GM18867 (cell line): Measurements from ENCODE around the gene ARL5B.

Experiments used
- ATAC-seq: cut with Tn5 transposase; IDR thresholded peaks from one replicate; pipeline ENCODE4 v1.9.1; 2021; ENCODE audit warnings: mild to moderate bottlenecking, moderate library complexity; ENCODE audit not compliant: unreplicated experiment

ARL5B gene

DNA sequence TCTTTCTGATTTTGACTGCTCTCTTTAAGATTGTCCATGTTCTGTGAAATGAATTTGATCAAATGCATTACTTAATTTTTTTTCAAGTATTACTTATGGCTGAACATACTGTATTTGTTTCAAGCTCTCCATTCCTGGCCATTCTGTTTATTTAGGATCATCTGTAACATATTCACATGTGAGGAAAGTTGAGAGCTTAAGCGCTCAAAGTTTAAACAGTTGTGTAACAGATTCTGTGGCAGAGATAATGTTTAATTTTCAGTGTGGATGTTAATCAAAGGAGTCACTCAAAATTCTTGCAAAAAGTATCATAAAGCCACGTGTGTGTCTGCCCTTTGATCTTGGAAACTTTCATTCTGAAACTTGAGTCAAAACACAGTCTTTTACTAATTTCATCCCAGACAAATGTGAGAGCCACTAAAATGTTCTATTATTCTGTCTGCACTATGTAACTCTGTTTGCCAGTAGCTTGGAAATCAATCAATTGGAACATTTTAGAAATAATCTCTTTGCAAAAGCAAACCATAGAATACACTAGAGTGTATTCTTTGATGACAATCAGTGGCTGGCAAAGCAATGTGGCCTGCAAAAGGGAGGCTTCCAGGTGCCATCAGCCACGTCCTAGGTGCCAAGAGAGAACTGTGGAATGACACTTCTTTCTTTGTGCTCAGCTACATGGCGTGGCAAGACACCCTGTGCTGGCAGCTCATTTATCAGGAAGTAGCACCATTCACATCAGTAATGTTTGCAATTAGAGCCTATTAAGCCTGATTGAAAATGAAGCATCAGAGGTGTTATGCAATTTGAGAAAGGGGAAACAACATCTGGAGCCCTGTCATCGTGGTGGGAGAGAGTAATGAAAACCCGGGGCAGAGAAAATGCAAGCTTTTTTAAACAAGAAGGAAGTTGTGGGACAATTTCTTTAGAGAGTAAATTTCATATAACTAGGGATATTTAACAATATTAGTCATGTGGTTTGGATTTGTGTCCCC, 40.9 kb downstream of the ARL5B start:
- no peak for ATAC-seq

DNA sequence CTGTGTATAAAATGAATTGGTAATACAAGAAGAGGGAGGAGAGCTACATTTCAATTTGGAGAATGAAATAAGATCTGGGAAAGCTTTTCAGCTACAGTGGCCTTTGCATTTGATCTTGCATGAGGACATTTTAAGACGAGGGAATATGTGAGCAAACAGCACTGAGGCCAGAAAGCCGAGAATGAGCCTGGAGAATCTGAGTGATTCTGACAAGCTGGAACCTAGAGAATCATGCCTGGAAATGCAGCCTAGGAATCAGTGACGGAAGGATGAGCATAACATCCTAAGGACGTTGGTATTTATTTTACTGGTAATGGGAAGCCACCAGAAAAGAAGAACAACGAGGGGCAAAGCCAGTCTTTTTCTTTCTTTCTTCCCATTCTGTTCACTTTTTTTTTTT, 44.3 kb downstream of the ARL5B start:
- ATAC-seq, result no peak

DNA sequence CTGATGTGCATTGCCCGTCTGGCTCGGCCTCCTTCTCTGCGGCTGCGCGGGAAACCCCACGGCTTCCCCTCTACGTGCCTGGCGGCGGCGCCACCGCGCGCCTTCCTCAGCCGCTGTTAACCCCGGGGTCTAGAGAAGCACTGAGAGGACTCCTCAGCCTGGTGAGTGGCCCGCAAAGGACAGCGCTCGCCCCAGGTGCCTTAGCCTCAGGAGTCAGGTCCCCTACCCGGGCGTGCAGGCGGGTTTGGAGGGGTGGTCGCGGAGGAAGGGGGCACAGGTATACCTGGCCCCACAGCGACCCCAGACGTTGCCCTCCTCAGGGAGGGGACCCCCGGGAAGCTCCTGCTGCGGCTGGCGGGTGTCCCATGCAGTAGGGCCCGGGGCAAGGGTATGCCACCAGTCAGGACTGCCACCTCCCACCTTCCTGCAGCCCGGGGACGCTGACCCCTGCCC, 51.0 kb downstream of the ARL5B start:
- no peak for ATAC-seq

DNA sequence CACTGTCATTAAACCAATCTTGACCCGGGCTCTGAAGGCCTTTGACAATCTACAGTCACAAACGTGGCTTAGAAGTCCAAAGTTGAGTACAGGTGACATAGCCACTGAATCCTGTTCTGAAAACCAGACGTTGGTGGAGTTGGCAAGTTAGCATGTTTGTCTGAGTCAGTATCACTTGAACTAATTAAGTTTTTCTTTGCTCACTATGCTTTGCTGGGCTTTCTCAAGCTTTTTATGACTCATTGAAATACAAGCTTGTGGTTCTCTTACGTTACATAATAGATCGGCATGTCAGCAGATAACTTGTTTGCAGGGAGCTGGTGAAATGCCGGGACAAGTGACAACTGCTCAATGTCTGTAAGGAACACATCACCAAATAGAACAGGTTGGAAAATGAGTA, 53.8 kb downstream of the ARL5B start:
- ATAC-seq, result no peak

DNA sequence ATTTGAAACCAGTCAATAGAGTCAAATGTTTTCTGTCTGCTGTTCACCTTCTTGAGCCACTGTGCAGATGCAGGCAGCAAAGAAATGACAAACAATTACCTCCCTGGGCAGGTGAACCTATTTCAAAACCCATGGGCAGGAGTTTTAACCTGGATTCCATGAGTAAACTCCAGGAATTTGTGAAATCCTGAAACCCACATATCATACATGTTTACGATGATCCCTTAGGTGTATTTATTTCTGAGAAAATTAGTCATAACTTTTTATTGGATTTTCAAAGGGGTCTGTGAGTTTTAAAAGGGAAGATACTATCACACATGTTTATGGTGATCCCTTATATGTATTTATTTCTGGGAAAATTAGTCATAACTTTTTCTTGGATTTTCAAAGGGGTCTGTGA, 59.8 kb downstream of the ARL5B start:
- ATAC-seq, result no peak

DNA sequence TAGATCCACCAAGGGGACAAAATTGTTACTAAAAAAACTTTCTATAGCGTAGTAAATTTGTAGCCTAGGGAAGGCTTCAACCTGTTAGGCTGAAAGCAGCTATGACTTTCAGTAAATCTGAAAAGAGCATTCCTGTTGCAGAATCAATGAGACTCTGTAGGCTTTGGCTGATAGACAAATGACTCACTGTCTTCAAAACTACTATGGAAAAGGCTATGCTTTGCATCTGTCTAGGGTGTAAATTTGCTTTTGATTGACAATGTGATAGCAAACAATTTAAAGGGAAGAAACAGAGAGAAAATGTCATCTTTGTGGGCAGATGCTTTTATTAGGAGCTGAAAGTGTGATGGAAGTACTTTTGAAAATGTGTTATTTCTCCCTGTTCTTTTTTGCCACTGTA, 60.6 kb downstream of the ARL5B start:
- no peak for ATAC-seq

DNA sequence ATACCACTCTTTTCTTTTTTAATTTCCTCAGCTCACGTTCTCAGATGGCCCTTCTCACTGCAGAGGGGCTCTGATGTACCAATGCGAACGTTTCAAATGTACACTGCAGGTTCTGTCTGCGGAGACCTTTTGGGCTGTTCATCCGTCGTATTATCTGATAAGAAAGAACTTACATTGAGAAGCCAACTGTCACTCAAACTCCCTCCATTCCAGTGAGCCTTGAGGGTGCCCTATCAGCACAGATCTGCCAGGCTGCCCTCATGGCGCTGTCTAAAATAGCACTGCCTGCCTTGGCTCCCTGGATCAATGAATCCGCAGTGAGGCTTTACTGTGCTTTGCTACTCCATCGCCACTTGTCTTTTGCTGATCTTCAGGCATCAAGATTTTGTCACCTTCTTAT, 61.8 kb downstream of the ARL5B start:
- no peak for ATAC-seq

DNA sequence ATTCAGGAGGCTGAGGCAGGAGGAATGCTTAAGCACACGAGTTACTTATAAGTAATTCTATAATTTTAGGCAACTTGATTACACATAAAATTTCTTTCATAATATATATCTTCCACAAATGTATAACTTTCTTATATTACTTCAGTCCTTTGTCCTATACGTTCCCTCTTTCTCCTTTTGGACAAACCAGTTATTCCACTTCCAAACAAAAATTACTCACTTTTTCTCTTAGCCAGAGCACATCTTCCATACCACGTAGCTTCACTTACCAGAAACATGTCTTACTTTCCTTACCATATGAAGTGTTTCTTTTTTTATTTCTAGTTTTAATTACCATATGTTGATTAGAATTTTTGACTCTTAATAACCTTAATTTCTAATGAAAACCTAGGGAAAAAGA, 64.6 kb downstream of the ARL5B start:
- ATAC-seq, result no peak
